ENCODE results near the gene TFDP2. TPM values are rescaled to one million over a fixed set of nuclear protein-coding genes. Genes with fewer than 3 reads are reported as not detected.

TFDP2 gene
- total RNA-seq, 1 experiment from 2014 or later = 76.0 TPM

DNA sequence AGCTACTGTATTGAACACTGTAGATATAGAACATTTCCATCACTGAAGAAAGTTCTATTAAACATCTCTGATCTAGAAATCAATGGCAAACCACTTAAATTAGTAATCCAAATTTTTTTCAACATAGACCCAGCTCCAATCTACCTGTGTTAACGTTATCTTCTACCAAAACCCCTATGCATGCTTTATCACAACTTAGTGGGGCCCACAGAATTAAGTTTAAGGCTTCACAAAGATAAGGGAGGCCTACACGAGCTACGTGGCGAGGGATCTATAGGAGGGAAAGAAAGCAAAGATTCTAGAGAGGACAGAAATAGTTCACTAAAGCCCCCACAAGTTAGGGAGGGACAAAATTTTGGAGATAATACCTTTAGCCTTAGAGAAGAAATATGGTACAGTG lies 116.1 kb downstream of the TFDP2 start:
- TF ChIP-seq, protein P1, sequence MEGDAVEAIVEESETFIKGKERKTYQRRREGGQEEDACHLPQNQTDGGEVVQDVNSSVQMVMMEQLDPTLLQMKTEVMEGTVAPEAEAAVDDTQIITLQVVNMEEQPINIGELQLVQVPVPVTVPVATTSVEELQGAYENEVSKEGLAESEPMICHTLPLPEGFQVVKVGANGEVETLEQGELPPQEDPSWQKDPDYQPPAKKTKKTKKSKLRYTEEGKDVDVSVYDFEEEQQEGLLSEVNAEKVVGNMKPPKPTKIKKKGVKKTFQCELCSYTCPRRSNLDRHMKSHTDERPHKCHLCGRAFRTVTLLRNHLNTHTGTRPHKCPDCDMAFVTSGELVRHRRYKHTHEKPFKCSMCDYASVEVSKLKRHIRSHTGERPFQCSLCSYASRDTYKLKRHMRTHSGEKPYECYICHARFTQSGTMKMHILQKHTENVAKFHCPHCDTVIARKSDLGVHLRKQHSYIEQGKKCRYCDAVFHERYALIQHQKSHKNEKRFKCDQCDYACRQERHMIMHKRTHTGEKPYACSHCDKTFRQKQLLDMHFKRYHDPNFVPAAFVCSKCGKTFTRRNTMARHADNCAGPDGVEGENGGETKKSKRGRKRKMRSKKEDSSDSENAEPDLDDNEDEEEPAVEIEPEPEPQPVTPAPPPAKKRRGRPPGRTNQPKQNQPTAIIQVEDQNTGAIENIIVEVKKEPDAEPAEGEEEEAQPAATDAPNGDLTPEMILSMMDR (conservative IDR thresholded peaks at IDR 0.05) = no peak
- WGBS (ENCODE audit: extremely low coverage, insufficient read length, low lambda C conversion rate) = no CpG with 5 or more reads among the region's 4 CpGs

More for the DNA sequence above, 116.1 kb downstream of the TFDP2 start:
- no peak overlapping the region for H3K18ac ChIP-seq (ENCODE audit: insufficient read length, low read depth, low read length)
- no peak overlapping the region for H2AFZ ChIP-seq (ENCODE audit: low read length)
- H3K27ac ChIP-seq (ENCODE audit: insufficient read length, low read depth, low read length) = no peak overlapping the region
- Mint-ChIP-seq H3K27ac (no peak overlapping the region), H3K4me1 (peaks cover 9 to 10% of the 10 kb centered on the region in 2 experiments), H3K9me3 (no peaks in the 10 kb centered on the region), H3K36me3 (ENCODE audit: insufficient read depth in 1 of 3, low read depth in 3 of 3) (peaks cover 0 to 7% (median 0%) of the 10 kb centered on the region in 3 experiments; a peak in 2 of 7 replicates), H3K27me3 (ENCODE audit: low read depth) (no peaks in the 10 kb centered on the region), H3K4me3 (no peak overlapping the region)
- H2BK15ac ChIP-seq (ENCODE audit: low read depth, low read length) = no peak overlapping the region
- H3K4me2 ChIP-seq (ENCODE audit: insufficient read depth, insufficient read length, low read length) = no peak overlapping the region
- no peak overlapping the region for H2AK5ac ChIP-seq (ENCODE audit: insufficient read length, low read length)
- H3K56ac ChIP-seq (ENCODE audit: insufficient read length, low read depth, low read length) = no peak overlapping the region
- no peak overlapping the region for H3K23ac ChIP-seq (ENCODE audit: insufficient read length, low read depth, low read length)
- H4K20me1 ChIP-seq (ENCODE audit: control insufficient read depth, insufficient read depth, insufficient read length) = no peaks in the 10 kb centered on the region
- no peak overlapping the region for H2BK12ac ChIP-seq (ENCODE audit: insufficient read length, low read depth, low read length)
- no peaks in the 10 kb centered on the region for H3K27me3 ChIP-seq (ENCODE audit: insufficient read depth, low read length)
- no peak overlapping the region for H2BK120ac ChIP-seq (ENCODE audit: low read depth, low read length, poor library complexity, severe bottlenecking)
- no peaks in the 10 kb centered on the region for H3K4me1 ChIP-seq (ENCODE audit: insufficient read depth, low read length)
- no peak overlapping the region for H3K9ac ChIP-seq (ENCODE audit: extremely low read depth, insufficient read length, low read length)
- no peaks in the 10 kb centered on the region for H3K23me2 ChIP-seq (ENCODE audit: insufficient read length, low read depth, low read length, poor library complexity, severe bottlenecking)
- H4K5ac ChIP-seq (ENCODE audit: insufficient read length, low read depth, low read length) = no peak overlapping the region
- no peak overlapping the region for H3T11ph ChIP-seq (ENCODE audit: low read length)
- no peak overlapping the region for H3K4ac ChIP-seq (ENCODE audit: low read depth, low read length)
- no peaks in the 10 kb centered on the region for H3K79me1 ChIP-seq (ENCODE audit: insufficient read depth, low read depth, low read length, poor library complexity, severe bottlenecking)
- no peak overlapping the region for H4K8ac ChIP-seq (replicated peaks; ENCODE audit: insufficient read length, low read depth, low read length)
- no peak overlapping the region for H4K91ac ChIP-seq (ENCODE audit: insufficient read length, low read depth, low read length)
- H3K14ac ChIP-seq (ENCODE audit: insufficient read depth, low read length) = no peak overlapping the region
- no peaks in the 10 kb centered on the region for H3K9me3 ChIP-seq (ENCODE audit: control insufficient read depth, low read depth, low read length)
- H3K79me2 ChIP-seq (ENCODE audit: insufficient read depth, low read length) = no peaks in the 10 kb centered on the region
- H2BK20ac ChIP-seq (ENCODE audit: low read depth, low read length, poor library complexity, severe bottlenecking) = no peak overlapping the region
- no peak for DNase-seq
- H2BK5ac ChIP-seq (ENCODE audit: insufficient read length, low read length) = no peak overlapping the region
